Gastroesophageal sphincter (tissue), 4 donors: ENCODE measurements around the gene DGKI. TPM values are rescaled to one million over a fixed set of nuclear protein-coding genes. Genes with fewer than 3 reads are reported as not detected.
A peak's percentile ranks its signal among the peaks of the same experiment; 100 is the strongest.

Source experiments
- ATAC-seq: fragments of 150-250 bp; one replicate; pipeline ENCODE4 v1.9.1; 2016; ENCODE audit warnings: mild to moderate bottlenecking, moderate library complexity
- H3K27ac ChIP-seq, 4 donors: fragments of 200-600 bp; sonication (generic) in 3 of 4; 1 replicate in 3 of 4; 2 replicates in 1 of 4; pipeline ENCODE4 v1.5.1; 2016 to 2019
- H3K27me3 ChIP-seq: fragments of 200-600 bp; sonication (generic); one replicate; pipeline ENCODE4 v1.5.1; 2019
- H3K36me3 ChIP-seq, 2 donors: fragments of 200-600 bp; sonication (generic); one replicate each; pipeline ENCODE4 v1.5.1; 2019; ENCODE audit warnings: control low read depth in 1 of 2
- H3K4me1 ChIP-seq, 3 donors: fragments of 200-600 bp; sonication (generic); 1 replicate in 2 of 3; 2 replicates in 1 of 3; pipeline ENCODE4 v1.5.1; 2016 to 2019; ENCODE audit warnings: control low read depth in 2 of 3
- H3K4me3 ChIP-seq, 2 donors: fragments of 200-600 bp; sonication (generic); one replicate each; pipeline ENCODE4 v1.5.1; 2019; ENCODE audit warnings: mild to moderate bottlenecking in 1 of 2, moderate library complexity in 1 of 2
- H3K9me3 ChIP-seq, 3 donors: fragments of 200-600 bp; sonication (generic); one replicate each; pipeline ENCODE4 v1.5.1; 2017 to 2019; ENCODE audit warnings: control low read depth in 2 of 3
- CTCF ChIP-seq, 4 experiments: fragments of 200-600 bp in 2 of 4; fragments of 450-650 bp in 2 of 4; sonication (generic) in 1 of 4; IDR thresholded peaks; one replicate each; pipeline ENCODE4 v1.5.1; 2017 to 2019; ENCODE audit warnings: antibody characterized with exemption in 4 of 4, mild to moderate bottlenecking in 2 of 4, moderate library complexity in 2 of 4
- EP300 ChIP-seq: sonication (generic); formaldehyde crosslinking; IDR thresholded peaks from one replicate; pipeline ENCODE4 v1.6.1; 2017; ENCODE audit warnings: antibody characterized with exemption, mild to moderate bottlenecking
- POLR2A ChIP-seq, 2 donors: fragments of 450-650 bp; IDR thresholded peaks; one replicate each; pipeline ENCODE4 v1.6.1; 2017; ENCODE audit warnings: antibody characterized with exemption in 2 of 2, mild to moderate bottlenecking in 2 of 2, moderate library complexity in 1 of 2
- POLR2AphosphoS5 ChIP-seq: sonication (generic); formaldehyde crosslinking; IDR thresholded peaks from one replicate; pipeline ENCODE4 v1.6.1; 2017; ENCODE audit warnings: antibody characterized with exemption
- WGBS, 2 donors: methylation state at CpG; one replicate each; pipeline ENCODE4 v1.1.5; 2018; ENCODE audit warnings: low coverage in 1 of 2; 5-methylcytosine and 5-hydroxymethylcytosine counted together
- total RNA-seq, 4 donors: library from RNA; depleted of rRNA; stranded (reverse); fragments of >200 nt; gene quantifications; one replicate each; pipeline ENCODE4 v1.1.0, GENCODE V29; 2016

The DGKI gene
- total RNA-seq, 4 donors from 2014 or later: 0.27 to 4.8 (median 3.2) TPM

GRCh38 chr7:137873979-137874777, 27.4 kb upstream of the DGKI start:
- TF ChIP-seq POLR2A (IDR thresholded peaks at IDR 0.05) (no peak), POLR2AphosphoS5 (peak; percentile 73)
- peak; percentile 59 for ATAC-seq
- peak overlapping the region; percentile 1 to 61 (median 47) for H3K27ac ChIP-seq
- H3K9me3 ChIP-seq: no peaks in the 10 kb centered on the region
- no peak overlapping the region for H3K4me3 ChIP-seq
- peaks cover 0 to 46% (median 22%) of the 10 kb centered on the region in 3 donors for H3K4me1 ChIP-seq
- H3K36me3 ChIP-seq: peaks cover 0 to 62% of the 10 kb centered on the region in 2 donors
- no peaks in the 10 kb centered on the region for H3K27me3 ChIP-seq
- WGBS, 2 donors: 49 to 60% methylated on average over 7 of the region's 7 CpGs

GRCh38 chr7:137873524-137873923, 26.8 kb upstream of the DGKI start:
- H3K36me3 ChIP-seq: peaks cover 0 to 57% of the 10 kb centered on the region in 2 donors
- H3K4me3 ChIP-seq: no peak overlapping the region
- ATAC-seq: no peak
- no peaks in the 10 kb centered on the region for H3K27me3 ChIP-seq
- no peaks in the 10 kb centered on the region for H3K9me3 ChIP-seq
- H3K4me1 ChIP-seq: peaks cover 0 to 41% (median 17%) of the 10 kb centered on the region in 3 donors
- H3K27ac ChIP-seq: peak overlapping the region; percentile 1 to 61 (median 46)
- TF ChIP-seq POLR2AphosphoS5 (no peak), EP300 (no peak), POLR2A (IDR thresholded peaks at IDR 0.05) (no peak), CTCF (IDR thresholded peaks at IDR 0.05) (no peak)
- 79 to 94% methylated on average over 2 to 3 of the region's 3 CpGs for WGBS, 2 donors

- Histone ChIP-seq H3K4me1 (peaks cover 0 to 20% (median 11%) of the 10 kb centered on the region in 3 donors), H3K27me3 (no peaks in the 10 kb centered on the region), H3K27ac (peak overlapping the region in 3 of 4 donors; percentile 44 to 68 (median 66)), H3K4me3 (no peak overlapping the region), H3K9me3 (no peaks in the 10 kb centered on the region), H3K36me3 (peaks cover 0 to 57% of the 10 kb centered on the region in 2 donors)
- TF ChIP-seq POLR2A (IDR thresholded peaks at IDR 0.05) (no peak), POLR2AphosphoS5 (peak; percentile 61)
- peak; percentile 88 for ATAC-seq
- 80 to 89% methylated on average over 4 to 5 of the region's 7 CpGs for WGBS, 2 donors
These were observed 24.6 kb upstream of the DGKI start for GRCh38 chr7:137871170-137871915.

- peak overlapping the region in 1 of 4 donors; percentile 68 for H3K27ac ChIP-seq
- no peak overlapping the region for H3K4me3 ChIP-seq
- no peaks in the 10 kb centered on the region for H3K27me3 ChIP-seq
- TF ChIP-seq POLR2AphosphoS5: no peak
- TF ChIP-seq POLR2A (IDR thresholded peaks at IDR 0.05): no peak
- no peak for TF ChIP-seq CTCF (IDR thresholded peaks at IDR 0.05)
- H3K9me3 ChIP-seq: peaks cover 0 to 5% (median 0%) of the 10 kb centered on the region in 3 donors
- no peak for ATAC-seq
- H3K36me3 ChIP-seq: peaks cover 0 to 60% of the 10 kb centered on the region in 2 donors
- H3K4me1 ChIP-seq: peaks cover 0 to 20% (median 11%) of the 10 kb centered on the region in 3 donors
These were observed 23.9 kb upstream of the DGKI start for GRCh38 chr7:137870684-137871083.

- Histone ChIP-seq H3K36me3 (peaks cover 0 to 60% of the 10 kb centered on the region in 2 donors), H3K9me3 (peaks cover 0 to 5% (median 0%) of the 10 kb centered on the region in 3 donors), H3K4me1 (peaks cover 0 to 14% (median 7%) of the 10 kb centered on the region in 3 donors), H3K4me3 (no peak overlapping the region), H3K27me3 (no peaks in the 10 kb centered on the region), H3K27ac (no peak overlapping the region)
- TF ChIP-seq POLR2AphosphoS5: no peak
- no peak for ATAC-seq
- WGBS, 2 donors: 94 to 100% methylated on average over 1 of the region's 1 CpG
These were observed 23.3 kb upstream of the DGKI start for GRCh38 chr7:137870078-137870477.

- Histone ChIP-seq H3K4me1 (peaks cover 0 to 8% (median 7%) of the 10 kb centered on the region in 3 donors), H3K36me3 (peaks cover 0 to 66% of the 10 kb centered on the region in 2 donors), H3K27ac (no peak overlapping the region), H3K27me3 (no peaks in the 10 kb centered on the region), H3K9me3 (peaks cover 0 to 5% (median 0%) of the 10 kb centered on the region in 3 donors), H3K4me3 (no peak overlapping the region)
- ATAC-seq: no peak
- WGBS, 2 donors: 83 to 86% methylated on average over 2 to 3 of the region's 3 CpGs
- TF ChIP-seq POLR2A (IDR thresholded peaks at IDR 0.05) (no peak), POLR2AphosphoS5 (no peak), EP300 (no peak), CTCF (IDR thresholded peaks at IDR 0.05) (no peak)
These were observed 22.5 kb upstream of the DGKI start for GRCh38 chr7:137869260-137869659.
